CD1c-positive myeloid dendritic cell (primary cell): ENCODE results near the gene COL19A1.
"Not testable (repeated sequence)": the region's sequence is repeated elsewhere in the genome, so short reads cannot be mapped to it uniquely, and the experiment has no call there.

Experiments
- DNase-seq: peaks from one replicate; pipeline ENCODE4 v3.0.0-alpha.2; 2016; ENCODE audit errors: extremely low spot score

The COL19A1 gene

GRCh38 chr6:69866770-69867638, 648 bp downstream of the COL19A1 start:
- DNase-seq, result peak; percentile 62

GRCh38 chr6:69867639-69867976, 1.3 kb downstream of the COL19A1 start:
- DNase-seq, result no peak

- DNase-seq, result no peak
These were observed 2.0 kb downstream of the COL19A1 start for GRCh38 chr6:69868252-69868804.

GRCh38 chr6:69868961-69869360, 2.6 kb downstream of the COL19A1 start:
- no peak for DNase-seq

- no peak for DNase-seq
These were observed 4.8 kb downstream of the COL19A1 start for GRCh38 chr6:69871107-69871506.

GRCh38 chr6:69873291-69873690, 6.9 kb downstream of the COL19A1 start:
- no peak for DNase-seq

- DNase-seq, result no peak
These were observed 9.4 kb downstream of the COL19A1 start for GRCh38 chr6:69875715-69876114.

GRCh38 chr6:69878795-69879194, 12.4 kb downstream of the COL19A1 start:
- no peak for DNase-seq

GRCh38 chr6:69880601-69881000, 14.2 kb downstream of the COL19A1 start:
- no peak for DNase-seq

- DNase-seq, result peak; percentile 24
These were observed 15.2 kb downstream of the COL19A1 start for GRCh38 chr6:69881322-69882151.

GRCh38 chr6:69883551-69883950, 17.2 kb downstream of the COL19A1 start:
- DNase-seq, result no peak

- no peak for DNase-seq
These were observed 17.9 kb downstream of the COL19A1 start for GRCh38 chr6:69884231-69884630.

- DNase-seq, result no peak
These were observed 20.7 kb downstream of the COL19A1 start for GRCh38 chr6:69887026-69887425.

GRCh38 chr6:69887714-69888345, 21.5 kb downstream of the COL19A1 start:
- no peak for DNase-seq

- no peak for DNase-seq
These were observed 22.3 kb downstream of the COL19A1 start for GRCh38 chr6:69888482-69889233.

GRCh38 chr6:69889234-69889974, 23.0 kb downstream of the COL19A1 start:
- not testable (repeated sequence) for DNase-seq

- not testable (repeated sequence) for DNase-seq
These were observed 26.2 kb downstream of the COL19A1 start for GRCh38 chr6:69892561-69892960.

- DNase-seq, result not testable (repeated sequence)
These were observed 26.9 kb downstream of the COL19A1 start for GRCh38 chr6:69893266-69893665.

GRCh38 chr6:69894578-69895347, 28.4 kb downstream of the COL19A1 start:
- DNase-seq, result no peak

GRCh38 chr6:69895396-69895795, 29.0 kb downstream of the COL19A1 start:
- DNase-seq, result no peak
